LNCAP (cell line): ENCODE measurements around the gene NPAS3.

Experiments
- CTCF ChIP-seq: fragments of 450-650 bp; IDR thresholded peaks from 2 replicates; pipeline ENCODE4 v1.5.1; 2017; ENCODE audit warnings: mild to moderate bottlenecking

The NPAS3 gene

GRCh38 chr14:33165144-33165925 lies 226.7 kb downstream of the NPAS3 start:
- TF ChIP-seq CTCF, result no peak

GRCh38 chr14:33165926-33166289 lies 227.2 kb downstream of the NPAS3 start:
- TF ChIP-seq CTCF, result no peak

DNA sequence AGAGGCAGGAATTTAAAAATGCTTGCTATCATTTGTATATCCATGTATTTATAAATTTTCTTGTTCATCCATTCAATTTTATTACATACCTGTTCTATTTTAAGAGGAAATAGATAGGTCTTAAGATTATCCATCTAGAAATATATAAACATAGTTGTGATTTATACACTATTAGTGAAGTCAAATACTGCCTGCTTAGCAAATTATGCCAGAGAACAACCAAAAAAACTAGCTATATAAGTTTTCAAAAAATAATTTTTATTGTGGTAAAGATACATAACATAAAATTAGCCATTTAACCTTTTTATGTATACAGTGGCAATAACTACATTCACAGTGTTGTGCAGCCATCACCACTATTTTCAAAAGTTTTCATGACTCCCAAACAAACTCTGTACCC lies 237.3 kb downstream of the NPAS3 start:
- no peak for TF ChIP-seq CTCF

DNA sequence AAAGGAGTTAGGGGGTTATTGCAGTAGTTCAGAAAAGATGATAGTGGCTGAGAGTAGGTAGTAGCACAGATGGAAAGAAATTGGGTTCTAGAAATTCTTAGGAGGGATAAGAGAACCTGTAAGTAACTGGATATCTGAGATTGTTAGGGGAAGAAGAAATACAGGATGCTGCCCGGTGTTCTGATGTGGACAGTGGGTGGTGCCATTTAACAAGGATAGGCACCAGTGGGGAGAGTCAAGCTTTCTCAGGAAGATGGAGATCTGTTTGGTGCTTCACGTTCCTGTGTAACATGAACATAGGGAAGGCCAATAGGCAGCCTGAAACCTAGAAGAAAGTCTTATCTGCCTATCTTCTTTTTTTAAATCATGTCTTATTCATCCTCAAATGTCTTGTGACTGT lies 245.9 kb downstream of the NPAS3 start:
- TF ChIP-seq CTCF, result no peak; the same call in 1 of the 2 replicates

- TF ChIP-seq CTCF, result no peak
These were observed 248.0 kb downstream of the NPAS3 start for GRCh38 chr14:33186656-33187055.

DNA sequence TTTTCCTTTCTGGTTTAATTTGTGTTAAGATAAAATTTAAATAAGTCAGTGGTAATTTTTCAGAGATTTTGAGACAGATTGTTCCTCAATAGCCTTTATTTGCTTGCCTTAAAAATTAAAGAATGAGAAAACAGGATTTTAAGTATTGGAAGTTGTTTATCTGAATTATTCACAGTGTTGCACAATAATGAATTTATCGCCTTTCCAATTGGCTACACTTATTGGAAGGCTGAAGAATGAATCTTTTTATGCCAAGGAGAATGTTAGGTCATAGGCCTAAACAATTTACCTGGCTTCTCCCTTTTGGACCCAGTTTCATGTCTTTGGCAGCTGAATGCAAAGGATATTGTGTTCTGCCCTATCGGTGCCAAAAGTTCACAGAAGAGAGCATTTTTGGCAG lies 250.2 kb downstream of the NPAS3 start:
- TF ChIP-seq CTCF, result no peak

GRCh38 chr14:33191855-33192254 lies 253.2 kb downstream of the NPAS3 start:
- no peak for TF ChIP-seq CTCF

DNA sequence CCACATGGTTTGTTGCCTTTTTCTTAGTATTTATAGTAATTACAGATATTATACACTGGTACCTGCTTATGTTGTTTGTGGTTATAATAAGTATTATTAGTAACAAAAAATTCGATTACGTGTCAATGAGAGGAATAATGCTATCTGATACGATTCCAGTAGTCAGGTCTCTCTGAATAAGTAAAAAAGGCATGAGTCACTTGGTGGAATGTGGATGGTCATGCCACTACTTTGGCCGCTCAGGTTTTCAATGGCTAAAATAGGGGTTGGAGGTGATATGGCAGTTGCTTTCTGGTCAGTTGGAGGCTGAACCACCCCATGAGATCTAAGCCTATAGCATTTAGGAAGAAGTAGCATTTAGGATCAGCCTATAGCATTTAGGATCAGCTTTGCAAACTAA lies 255.9 kb downstream of the NPAS3 start:
- no peak for TF ChIP-seq CTCF
